GM12891 (cell line): ENCODE measurements around the gene RAB6A. TPM values are rescaled to one million over a fixed set of nuclear protein-coding genes. Genes with fewer than 3 reads are reported as not detected.

ENCODE experiments used
- DNase-seq: peaks from one replicate; pipeline ENCODE4 v3.0.0; 2011; ENCODE audit warnings: low spot score; ENCODE audit not compliant: insufficient read length
- FAIRE-seq: peaks from 2 replicates; lab custom pipeline; 2011; peaks lifted over from hg19 to GRCh38; lab: Jason Lieb, UNC
- PAX5 ChIP-seq: IDR thresholded peaks from 2 replicates; pipeline ENCODE4 v1.6.1; 2011; ENCODE audit warnings: low read length, moderate library complexity, mild to moderate bottlenecking; ENCODE audit not compliant: insufficient read depth, severe bottlenecking
- POLR2A ChIP-seq: IDR thresholded peaks from 2 replicates; pipeline ENCODE4 v1.6.1; 2011; ENCODE audit warnings: low read depth, low read length, control low read depth
- POLR2AphosphoS5 ChIP-seq: IDR thresholded peaks from 2 replicates; pipeline ENCODE4 v1.6.1; 2011; ENCODE audit warnings: low read depth, low read length, control low read depth
- POU2F2 ChIP-seq: IDR thresholded peaks from 2 replicates; pipeline ENCODE4 v1.6.1; 2011; ENCODE audit warnings: low read depth, mild to moderate bottlenecking, control low read depth, low read length, moderate library complexity
- SPI1 ChIP-seq: IDR thresholded peaks from 2 replicates; pipeline ENCODE4 v1.6.1; 2011; ENCODE audit warnings: low read depth, low read length, control low read depth
- TAF1 ChIP-seq: IDR thresholded peaks from 2 replicates; pipeline ENCODE4 v1.6.1; 2011; ENCODE audit warnings: low read depth, low read length, control low read depth
- polyA plus RNA-seq: library from polyadenylated mRNA; unstranded; fragments of >200 nt; gene quantifications from one replicate; pipeline ENCODE4 v1.2.1, GENCODE V29; 2012; ENCODE audit warnings: low read depth, missing spikeins, inconsistent platforms; ENCODE audit not compliant: missing spikeins

RAB6A gene
- polyA plus RNA-seq, result 21.8 TPM

DNA sequence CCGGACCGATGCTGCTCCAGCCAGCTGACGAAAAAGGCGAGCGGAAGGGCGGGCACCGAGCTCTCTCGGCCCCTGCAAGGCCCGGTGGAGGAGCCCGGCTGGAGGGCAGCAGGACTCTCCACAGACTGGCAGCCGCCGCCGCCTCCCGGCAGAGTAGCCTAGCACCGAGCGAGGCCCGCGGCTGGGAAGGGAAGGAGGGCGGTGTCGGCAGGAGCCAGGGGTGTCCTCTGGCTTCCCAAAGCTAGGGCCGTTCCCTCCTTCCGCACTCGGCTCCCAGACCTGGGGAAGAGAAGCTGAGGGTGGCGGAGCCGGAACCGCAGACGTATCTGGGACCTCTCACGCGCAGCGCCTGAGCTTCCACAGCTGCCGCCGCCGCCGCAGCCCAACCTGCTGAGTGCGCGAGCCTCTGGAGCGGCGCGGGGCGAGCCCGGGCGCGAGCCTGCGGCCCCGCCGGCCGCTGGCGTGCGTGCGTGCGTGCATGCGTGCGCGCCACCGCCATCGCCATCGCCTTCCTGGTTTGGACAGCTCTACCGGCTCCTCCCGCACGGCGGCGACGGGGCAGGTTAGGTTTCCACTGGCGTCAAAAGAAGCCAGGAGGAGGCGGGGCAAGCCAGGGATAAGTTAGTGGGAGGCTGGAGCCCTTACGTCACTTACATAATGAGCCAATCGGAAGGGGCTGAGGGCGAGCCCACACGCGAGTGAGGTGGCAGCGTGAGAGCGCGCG, at the start of gene RAB6A:
TSS of gene RAB6A (minus strand) at position 396 of the 724 bp plus-strand sequence. CDS start 439 bp downstream, outside the sequence.
- FAIRE-seq (peak; percentile 99), DNase-seq (peak; percentile 86)
- TF ChIP-seq TAF1, result 0 out of 2 replicates have a peak, but pooled peaks have one; percentile 59
- peak; percentile 66 for TF ChIP-seq POLR2AphosphoS5
- TF ChIP-seq SPI1, result no peak
- no peak for TF ChIP-seq PAX5
- no peak; the same call in 1 of the 2 replicates for TF ChIP-seq POU2F2
- peak; percentile 66 for TF ChIP-seq POLR2A

DNA sequence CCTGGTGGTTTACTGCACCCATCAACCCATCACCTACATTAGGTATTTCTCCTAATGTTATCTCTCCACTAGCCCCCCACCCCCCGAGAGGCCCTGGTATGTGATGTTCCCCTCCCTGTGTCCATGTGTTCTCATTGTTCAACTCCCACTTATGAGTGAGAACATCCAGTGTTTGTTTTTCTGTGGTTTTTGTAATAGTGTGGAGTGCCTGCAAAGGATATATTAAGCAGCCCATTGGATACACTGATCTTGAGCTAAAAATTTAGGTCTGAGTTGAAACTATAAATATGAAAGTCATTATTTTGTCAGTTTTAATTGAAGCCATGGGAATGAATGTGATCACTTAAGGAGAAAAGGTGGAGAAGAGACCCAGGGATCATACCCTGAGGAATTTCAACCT, 49.8 kb upstream of the RAB6A start:
- DNase-seq, result no peak
- no peak for FAIRE-seq
- TF ChIP-seq POLR2A (no peak), POLR2AphosphoS5 (no peak), TAF1 (no peak), SPI1 (no peak), POU2F2 (no peak), PAX5 (no peak)

DNA sequence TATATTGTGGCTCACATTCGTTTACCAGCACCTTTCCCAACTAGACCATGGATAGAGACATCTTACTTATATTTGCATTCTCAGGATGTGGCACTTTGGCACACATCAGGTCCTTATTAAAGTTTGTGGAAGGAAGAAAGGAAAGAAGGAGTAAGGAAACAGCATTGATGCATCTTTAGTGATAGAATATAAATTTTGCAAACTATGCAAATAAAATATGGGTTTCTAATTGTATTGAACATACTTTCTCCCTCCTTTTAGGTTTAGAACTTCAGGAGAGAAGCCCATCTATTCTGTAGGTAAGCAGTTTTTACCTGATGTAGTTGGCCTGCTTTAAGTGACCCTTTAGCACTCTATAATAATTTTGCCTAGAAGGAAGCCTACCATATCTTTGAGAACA, 47.2 kb upstream of the RAB6A start:
- FAIRE-seq (no peak), DNase-seq (no peak)
- TF ChIP-seq PAX5 (no peak), POLR2A (no peak), SPI1 (no peak), POU2F2 (no peak), TAF1 (no peak), POLR2AphosphoS5 (no peak)

DNA sequence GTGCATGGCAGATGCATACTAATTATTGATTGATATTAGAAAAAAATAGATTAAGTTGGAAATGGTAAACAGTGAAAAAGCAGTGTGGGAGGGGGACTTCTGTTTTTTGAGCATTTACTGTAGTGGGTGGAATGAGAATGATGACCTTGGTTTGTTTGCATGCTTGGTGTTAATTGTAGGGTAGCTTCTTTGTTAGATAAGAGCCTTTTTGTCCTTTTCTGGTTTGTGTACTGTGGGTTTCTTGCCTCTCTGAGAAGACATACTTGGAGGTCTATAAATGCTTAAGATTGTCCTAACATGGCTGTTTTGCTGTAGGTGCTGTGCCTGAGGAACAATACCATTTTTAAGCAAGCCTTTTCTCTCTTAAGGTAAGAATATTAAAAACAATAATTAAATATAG, 43.8 kb upstream of the RAB6A start:
- DNase-seq, result no peak
- FAIRE-seq, result no peak
- no peak for TF ChIP-seq PAX5
- TF ChIP-seq SPI1, result peak; percentile 33; the same call in 1 of the 2 replicates

DNA sequence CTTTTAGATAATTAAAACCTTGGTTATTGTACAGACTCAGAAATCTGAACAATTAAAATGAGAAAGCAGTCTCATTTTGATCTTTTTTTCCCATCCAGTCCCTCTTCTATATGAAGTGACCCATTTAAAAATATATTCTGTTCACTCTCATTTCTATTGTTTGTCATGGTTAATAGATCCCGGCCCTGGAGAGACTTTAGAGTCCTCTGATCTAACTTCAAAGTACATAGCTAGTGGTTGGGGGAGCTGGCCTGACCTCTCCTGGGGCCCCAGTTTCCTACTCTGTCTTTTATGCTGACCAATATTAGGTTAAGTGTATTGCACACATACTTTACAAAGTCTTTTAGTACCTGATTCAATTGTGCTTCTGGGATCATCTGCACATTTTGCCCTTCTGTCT, 40.3 kb upstream of the RAB6A start:
- DNase-seq, result no peak
- no peak for FAIRE-seq
- no peak for TF ChIP-seq PAX5

DNA sequence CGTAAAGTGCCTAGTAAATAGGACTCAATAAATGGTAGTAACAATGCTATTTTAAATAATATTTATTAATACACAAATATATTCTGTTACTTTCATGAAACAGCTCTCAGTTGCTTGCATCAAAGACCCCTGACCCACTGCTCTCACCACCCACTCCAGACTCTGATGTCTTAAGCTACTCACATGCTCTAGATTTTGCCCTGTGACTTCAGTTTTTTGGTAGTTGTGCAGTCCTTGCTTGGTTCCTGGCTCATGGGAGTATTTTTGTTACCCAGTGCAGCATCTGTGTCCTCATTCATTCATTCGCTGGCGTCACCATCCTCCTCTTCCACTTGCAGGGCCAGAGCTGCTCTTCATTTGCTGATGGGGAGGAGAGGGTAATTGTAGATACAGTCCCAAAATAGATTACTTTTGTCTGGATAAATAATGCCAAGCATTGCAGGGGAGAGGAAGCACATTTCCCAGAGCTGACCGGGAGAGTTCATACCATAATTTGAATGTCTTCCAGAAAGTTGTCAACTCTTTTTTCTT, 39.5 kb upstream of the RAB6A start:
- DNase-seq (no peak), FAIRE-seq (no peak)
- TF ChIP-seq SPI1 (no peak), POLR2A (no peak), POLR2AphosphoS5 (no peak), TAF1 (no peak), POU2F2 (no peak), PAX5 (no peak)

DNA sequence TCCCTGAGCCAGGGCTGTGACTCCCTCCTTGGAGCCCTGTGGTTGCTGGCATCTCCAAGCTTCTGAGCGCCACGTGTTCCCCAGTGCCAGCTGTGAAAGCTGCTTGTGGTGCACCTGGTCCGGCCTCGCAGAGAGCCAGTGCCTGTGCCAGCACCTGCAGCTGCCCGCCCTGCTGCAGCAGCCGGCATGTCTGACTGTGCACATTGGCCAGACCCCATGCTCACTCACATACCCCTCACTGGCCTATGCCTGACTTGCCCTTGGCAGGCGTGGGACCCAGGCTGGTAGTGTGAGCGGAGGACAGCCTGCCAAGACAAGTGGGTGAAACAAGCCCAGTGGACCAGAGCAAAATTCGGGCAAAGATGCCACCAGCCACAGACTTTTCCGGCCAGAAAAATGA, 36.6 kb upstream of the RAB6A start:
- FAIRE-seq (no peak), DNase-seq (no peak)
- TF ChIP-seq TAF1, result no peak
- TF ChIP-seq POLR2A, result no peak
- no peak for TF ChIP-seq POU2F2
- no peak for TF ChIP-seq SPI1
- TF ChIP-seq POLR2AphosphoS5, result no peak
- no peak for TF ChIP-seq PAX5

DNA sequence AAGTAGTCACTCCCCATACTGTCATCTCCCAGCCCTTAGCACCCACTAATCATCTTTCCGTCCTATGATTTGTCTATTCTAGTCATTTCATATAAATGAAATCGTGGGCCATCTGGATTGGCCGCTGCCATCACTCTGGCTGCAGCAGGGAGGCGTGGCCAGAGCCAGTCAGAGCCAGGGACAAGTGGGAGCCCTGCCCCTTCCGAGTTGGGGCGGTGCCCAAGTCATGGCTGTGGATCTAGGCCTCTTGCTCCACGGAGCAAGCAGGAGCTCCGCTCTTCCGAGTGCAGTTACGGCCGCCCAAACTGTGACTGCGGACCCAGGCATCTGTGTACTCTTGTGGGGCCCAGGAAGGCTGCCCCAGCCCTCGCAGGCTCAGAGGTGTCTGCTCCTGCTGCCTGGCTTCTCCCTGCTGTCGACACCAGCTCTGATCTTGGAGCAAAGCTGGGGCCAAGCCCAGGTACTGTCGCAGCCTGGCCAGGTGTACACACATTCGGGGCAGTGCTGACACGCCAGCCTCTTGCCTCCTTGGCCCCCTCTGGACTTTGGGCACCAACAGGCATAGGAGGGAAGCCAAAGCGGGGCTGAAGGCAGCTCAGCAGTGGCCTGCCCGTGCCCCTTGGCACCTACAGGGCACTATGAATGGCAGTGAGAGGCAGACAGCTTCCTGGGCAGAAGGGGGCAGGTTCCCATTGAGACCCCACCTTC, 35.2 kb upstream of the RAB6A start:
- FAIRE-seq (no peak), DNase-seq (no peak)
- TF ChIP-seq PAX5, result no peak
- TF ChIP-seq TAF1, result no peak
- no peak for TF ChIP-seq SPI1
- no peak for TF ChIP-seq POLR2A
- TF ChIP-seq POU2F2, result no peak
- no peak for TF ChIP-seq POLR2AphosphoS5

DNA sequence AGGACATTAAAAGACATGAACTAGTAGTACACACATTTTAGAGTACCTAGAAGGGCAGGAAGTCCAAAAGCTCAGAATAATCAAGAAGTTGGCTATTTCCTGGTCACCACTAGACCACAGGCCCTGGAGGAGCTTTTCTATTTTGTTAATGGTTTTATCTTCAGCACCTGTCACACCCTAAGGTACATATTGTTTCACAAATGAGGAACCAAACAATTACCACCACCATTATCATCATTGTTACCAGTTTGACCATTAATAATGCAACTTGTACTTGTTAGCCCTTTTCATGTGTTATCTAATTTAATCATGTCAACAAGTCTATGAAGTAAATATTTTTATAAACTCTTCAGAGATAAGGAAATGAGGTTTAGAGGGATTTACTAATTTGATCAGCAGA, 31.7 kb upstream of the RAB6A start:
- FAIRE-seq, result no peak

DNA sequence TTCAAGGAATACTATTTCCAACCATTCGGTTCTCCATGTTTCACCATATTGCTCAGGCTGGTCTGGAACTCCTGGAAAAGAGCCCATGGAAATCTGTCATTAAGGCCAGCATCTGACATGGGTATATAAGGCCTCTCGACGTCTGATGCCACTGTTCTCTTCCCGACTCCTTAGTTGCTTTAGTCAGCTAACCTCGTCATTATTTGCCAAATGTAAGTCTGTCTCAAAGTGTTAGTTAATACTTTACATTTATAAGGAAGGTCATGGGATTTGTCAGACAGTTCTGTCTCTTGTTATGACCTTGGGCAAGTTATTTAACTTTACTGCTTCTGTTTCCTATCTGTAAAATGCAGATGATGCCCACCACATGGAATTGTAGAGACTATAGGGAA, 28.4 kb upstream of the RAB6A start:
- TF ChIP-seq POLR2AphosphoS5, result no peak
- no peak for TF ChIP-seq SPI1
- no peak for TF ChIP-seq TAF1
- no peak for TF ChIP-seq POLR2A
- no peak for TF ChIP-seq PAX5
- TF ChIP-seq POU2F2, result no peak
- FAIRE-seq (no peak), DNase-seq (no peak)

More for the DNA sequence above, 31.7 kb upstream of the RAB6A start:
- DNase-seq, result no peak
- no peak for TF ChIP-seq TAF1
- no peak for TF ChIP-seq SPI1
- TF ChIP-seq POLR2A, result no peak
- TF ChIP-seq POLR2AphosphoS5, result no peak
- TF ChIP-seq POU2F2, result no peak
- no peak for TF ChIP-seq PAX5
